HCEC 1CT (cell line): ENCODE data around the gene ACSF3.
"Not testable (repeated sequence)": the region's sequence is repeated elsewhere in the genome, so short reads cannot be mapped to it uniquely, and the experiment has no call there.

ENCODE experiments used
- DNase-seq: peaks from one replicate; pipeline ENCODE4 v3.0.0-alpha.2; 2017

ACSF3 gene

DNA sequence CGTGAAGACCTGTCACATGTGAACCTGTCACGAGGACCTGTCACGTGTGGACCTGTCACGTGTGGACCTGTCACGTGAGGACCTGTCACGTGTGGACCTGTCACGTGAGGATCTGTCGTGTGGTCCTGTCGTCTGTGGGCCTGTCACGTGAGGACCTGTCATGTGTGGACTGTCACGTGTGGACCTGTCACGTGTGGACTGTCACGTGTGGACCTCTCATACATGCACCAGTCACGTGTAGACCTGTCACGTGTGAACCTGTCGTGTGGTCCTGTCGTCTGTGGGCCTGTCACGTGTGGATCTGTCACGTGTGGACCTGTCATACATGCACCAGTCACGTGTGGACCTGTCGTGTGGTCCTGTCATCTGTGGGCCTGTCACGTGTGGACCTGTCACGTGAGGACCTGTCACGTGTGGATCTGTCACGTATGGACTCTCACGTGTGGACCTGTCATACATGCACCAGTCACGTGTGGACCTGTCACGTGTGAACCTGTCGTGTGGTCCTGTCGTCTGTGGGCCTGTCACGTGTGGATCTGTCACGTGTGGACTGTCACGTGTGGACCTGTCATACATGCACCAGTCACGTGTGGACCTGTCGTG is 19.5 kb upstream of the ACSF3 start:
- DNase-seq = not testable (repeated sequence)

DNA sequence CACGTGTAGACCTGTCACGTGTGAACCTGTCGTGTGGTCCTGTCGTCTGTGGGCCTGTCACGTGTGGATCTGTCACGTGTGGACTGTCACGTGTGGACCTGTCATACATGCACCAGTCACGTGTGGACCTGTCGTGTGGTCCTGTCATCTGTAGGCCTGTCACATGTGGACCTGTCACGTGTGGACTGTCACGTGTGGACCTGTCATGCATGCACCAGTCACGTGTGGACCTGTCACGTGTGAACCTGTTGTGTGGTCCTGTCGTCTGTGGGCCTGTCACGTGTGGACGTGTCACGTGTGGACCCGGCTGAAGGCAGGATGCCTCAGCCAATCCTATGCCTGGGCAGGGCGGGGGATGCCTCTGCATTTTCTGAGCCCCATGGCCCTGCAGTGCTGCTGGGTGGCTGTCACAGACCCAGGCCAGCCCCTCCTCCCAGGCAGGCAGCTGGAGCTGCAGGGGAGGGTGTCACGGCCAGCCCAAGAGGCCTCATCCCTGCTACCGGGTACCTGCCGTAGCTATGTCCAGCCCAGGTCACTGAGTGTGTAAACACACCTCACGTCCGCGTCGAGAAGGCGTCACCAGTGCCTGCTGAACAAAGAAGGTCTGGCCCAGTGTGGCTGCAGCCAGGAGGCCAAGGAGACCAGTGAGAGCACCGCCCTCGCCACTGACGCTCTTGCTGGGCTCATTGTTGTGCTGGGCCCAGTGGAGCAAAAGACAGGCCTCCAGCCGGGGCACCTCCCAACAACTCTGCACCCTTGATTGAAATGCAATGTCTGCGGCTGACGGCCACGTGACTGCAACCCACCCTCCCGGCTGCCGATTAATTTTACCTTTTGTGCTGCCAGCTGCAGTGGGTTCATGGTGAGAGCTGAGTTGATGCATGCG is 18.6 kb upstream of the ACSF3 start:
- DNase-seq = no peak

DNA sequence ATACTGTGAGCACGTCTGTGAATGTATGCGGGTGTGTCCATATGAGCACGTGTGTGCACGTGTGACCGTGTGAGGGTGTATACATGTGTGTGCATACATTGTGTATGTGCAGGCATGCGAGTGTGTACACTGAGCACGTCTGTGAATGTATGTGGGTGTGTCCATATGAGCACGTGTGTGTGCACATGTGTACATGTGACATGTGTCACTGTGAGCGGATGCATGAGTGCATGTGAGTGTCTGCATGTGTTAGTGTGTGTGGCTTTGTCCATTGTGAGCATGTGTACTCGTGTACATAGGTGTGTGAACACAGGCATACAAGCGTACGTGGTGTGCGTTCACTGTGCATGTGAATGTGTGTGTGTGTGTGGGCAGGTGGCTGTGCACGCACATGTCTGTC is 17.5 kb upstream of the ACSF3 start:
- no peak for DNase-seq

DNA sequence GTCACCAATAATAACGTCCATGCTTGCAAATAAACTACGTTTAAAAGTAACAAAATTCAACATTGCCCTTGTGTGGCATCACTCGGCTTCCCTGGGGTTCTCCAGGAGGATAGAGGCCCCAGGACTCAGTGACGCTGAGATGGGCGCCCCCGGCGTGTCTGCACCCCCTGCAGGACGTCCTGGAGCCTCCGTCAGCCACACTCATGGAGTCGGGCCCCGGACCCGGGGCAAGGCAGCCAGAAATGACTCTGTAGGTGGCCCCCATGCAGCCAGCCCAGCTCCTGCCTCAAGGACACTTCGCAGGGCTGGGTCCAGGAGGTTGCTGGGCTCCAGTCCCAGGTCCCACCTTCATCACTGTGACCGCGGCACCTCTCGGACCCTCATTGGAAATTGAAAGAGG is 16.6 kb upstream of the ACSF3 start:
- no peak for DNase-seq

DNA sequence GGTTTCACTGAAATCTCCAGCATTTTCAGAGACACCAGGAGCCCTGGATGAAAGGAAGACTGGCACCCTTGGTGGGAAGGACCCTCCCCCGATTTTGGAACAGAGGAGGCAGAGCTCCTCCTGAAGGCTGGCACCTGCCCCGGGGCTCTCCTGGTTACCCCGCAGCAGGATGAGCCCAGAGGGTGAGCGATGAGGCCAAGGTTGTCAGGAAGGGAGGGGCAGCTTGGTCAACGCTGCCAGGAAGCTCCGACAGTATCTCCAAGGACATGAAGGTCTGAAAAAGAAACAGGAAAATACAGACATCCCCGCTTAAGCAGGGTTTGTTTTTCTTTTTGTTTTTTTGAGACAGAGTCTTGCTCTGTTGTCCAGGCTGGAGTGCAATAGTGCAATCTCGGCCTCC is 15.5 kb upstream of the ACSF3 start:
- DNase-seq = no peak

DNA sequence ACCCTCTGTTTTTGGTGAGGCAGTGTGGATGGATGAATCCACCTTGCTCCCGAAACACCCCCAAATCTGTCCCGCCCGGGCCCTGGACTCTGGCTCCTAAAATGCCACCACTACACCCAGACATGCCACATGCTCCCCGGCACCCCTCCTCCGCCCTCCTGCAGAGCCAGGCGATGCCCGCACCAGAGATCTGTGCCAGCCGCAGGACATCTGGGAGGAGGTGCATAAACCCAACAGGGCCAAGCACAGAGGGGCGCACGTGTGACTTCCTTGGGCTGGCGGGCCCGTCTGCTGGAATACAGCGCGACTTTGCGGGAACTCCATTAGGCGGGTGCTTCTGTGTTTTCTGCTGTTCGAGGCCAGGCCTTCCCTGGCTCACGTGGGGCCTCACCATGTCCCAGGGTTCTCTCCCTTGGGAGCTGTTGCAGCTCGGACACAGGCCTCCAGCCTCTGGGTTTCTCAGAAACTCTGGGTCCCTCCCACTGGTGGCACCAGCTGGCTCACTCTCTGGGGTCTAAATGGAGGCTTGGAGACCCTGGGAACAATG is 14.1 kb upstream of the ACSF3 start:
- no peak for DNase-seq

DNA sequence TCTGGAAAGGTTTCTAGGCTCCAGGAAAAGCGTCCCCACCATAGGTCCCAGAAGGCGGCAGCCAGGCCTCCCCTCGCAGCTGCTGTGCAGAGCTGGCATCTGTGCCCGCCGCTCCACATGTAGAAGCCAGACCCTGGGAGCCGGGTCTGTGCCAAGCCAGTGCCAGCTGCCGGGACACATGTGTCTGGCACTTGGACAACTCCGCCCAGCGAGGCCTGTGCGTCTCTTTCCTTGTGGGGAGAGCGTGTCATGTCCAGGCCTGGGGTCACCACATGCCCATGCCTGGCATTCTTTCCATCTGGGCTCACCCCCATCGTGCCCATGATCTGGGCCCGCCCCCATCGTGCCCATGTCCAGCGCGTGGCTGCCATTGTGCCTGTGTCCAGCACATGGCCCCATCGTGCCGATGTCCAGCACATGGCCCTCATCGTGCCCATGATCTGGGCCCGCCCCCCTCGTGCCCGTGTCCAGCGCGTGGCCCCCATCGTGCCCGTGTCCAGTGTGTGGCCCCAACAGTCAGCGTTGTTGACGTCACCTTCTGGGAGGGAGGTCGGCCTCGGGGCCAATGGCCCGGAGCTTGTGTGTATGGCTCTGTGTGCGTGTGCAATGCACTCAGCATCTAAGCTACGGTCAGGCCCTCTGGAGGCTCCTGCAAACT is 13.3 kb upstream of the ACSF3 start:
- DNase-seq = no peak

DNA sequence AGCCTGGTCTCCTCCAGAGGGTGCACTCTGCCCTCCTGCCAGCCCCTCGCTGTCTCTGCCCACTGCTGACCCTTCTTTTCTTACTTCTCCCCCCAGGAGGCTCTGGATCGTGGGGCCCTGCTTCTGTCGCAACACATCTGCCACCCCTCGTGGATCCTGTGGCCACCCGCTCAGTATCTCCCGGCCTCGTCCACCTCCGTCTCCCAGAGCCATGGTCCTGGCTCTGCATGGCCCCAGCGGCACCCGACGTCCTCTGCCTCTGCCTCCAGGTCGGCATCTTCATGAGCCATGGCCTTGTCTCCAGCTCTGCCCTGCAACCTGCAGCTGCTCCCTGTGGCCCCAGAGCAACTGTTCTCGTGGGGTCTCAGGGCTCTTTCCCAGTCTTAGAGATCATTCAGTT is 12.1 kb upstream of the ACSF3 start:
- no peak for DNase-seq

DNA sequence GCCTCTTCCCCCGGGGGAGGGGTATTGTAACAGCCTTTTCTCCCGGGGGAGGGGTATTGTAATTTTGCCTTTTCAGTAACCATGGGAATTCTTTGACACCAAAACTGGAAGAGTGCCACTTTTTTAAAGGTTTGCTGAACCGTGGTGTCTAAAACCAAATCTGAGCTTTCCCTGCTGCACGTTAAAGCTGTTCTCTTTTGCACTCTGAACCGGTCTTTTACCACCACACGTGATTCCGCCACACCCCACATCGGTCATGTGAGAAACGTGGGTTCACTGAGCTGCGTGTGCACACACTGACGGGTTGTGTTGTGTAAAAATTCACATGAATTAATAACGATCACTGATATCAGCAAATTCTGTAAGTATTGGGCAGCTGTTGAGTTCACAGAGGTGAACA is 9.2 kb upstream of the ACSF3 start:
- DNase-seq = no peak

DNA sequence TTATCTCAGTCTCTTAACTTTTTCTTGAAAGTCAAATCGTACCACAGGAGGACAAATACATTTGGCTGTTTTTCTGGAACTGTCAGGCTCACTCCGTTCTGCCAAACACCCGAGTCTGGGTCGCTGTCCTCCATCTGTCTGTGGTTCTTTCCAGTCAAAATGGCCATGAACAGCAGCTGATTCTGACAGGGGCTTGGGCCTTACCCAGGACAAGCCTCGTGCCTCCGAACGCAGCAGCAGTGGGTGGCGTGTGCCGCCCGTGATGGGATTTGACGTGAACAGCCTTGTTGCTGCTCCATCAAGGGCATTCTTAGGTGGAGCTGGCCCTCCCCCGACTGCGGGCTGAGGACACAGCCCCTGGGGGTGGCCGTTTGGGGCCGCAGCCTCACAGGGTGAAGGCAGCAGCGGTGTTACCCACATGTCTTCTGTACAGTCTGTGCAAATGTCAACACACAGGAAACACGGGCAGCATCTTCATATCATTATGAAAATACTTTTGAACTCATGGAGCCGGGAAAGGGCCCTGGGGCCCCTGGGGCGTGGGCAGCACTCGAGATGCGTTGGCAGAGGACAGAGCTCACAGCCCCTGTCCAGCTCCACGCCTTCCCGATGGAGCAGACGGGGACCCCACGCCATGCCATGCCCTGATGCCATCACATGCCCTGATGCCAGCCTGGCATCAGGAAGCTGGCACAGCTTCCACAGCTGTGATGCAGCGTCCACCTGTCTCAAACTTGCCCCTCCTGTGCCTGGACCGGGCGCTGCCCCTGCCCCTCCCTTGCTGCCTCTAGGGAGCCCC is 8.6 kb upstream of the ACSF3 start:
- no peak for DNase-seq

DNA sequence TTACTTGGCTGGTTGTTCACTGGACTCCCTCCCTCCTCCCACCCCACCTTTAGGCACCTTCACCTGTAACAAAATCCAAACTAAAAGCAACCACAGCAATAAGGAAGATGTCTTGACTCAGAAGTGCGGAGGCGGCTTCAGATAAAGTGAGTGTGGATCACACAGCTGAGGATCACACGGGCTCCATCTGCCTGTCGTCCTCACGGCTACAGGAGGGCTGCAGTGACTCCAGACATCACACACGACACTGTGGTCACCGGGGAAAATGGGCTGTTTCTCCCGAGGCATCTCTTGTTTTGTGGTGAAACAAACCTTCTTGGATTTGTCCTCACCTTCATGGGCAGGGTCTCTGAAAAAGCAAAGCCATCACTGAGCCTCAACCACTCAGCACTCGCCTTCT is 7.9 kb upstream of the ACSF3 start:
- no peak for DNase-seq

DNA sequence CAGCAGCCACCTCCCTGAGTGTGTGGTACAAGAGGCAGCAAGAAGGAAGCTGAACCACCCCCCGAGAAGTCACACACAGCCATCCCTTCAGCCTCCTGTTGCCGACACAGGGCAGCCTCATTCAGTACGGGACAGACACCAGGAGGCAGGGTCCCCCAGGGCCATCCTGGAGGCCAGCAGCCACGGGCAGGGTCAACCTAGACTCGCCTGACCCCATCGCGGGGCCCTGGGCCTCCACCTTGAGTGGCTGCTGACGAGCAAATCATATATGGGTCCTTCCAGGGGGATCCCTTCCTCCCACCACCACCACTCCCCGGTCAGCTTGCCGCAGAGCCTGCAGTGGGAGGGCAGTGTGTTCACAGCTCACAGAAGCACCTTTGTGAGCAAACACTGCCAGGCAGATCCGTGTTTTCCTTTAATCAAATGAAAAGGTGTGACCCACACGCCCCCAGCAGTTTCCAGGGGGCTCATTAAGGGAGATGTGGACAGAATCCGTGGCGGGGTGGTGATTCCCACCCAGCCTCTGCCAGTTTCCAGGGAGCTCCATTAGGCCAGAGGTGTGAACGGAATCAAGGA is 5.6 kb upstream of the ACSF3 start:
- no peak for DNase-seq

DNA sequence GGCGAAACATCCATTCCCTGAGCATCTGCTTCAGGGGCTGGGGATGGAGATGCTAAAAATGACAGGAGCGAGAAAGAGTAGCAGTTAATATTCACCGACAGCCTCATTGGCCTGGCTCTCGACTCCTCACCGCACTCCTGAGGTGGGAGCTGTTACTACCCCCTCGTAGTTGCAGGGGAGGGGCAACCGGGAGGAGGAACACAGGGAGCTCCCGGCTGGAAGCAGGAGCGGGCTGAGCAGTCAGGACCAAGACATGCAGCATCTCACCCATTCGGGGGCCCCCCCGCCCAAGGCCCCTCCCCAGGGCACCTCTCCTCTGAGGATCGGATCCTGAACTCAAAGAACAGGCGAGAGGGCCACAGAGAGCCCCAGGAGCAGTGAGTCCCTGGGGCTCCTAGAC is 4.5 kb upstream of the ACSF3 start:
- no peak for DNase-seq

DNA sequence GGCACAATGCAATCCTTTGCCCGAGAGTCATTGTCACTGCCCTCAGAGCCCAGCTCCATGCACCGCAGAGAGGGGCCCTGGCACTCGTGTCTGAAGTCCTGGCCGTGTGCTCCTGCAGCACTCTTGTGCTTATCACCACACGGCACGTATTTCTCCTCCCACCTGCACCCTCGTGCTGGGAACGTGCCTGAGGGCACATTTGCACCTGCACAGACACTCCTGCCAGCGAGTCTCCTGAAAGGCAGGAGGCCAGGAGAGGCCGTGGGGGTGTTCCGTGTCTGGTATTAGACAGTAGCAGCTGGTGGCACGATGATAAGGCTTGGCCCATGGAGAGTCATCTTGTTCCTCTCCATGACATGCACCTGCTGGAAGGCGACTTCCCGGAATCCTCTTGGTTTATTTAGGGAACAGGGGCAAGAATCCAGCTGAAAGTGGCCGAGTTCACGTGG is 3.4 kb upstream of the ACSF3 start:
- DNase-seq = no peak

DNA sequence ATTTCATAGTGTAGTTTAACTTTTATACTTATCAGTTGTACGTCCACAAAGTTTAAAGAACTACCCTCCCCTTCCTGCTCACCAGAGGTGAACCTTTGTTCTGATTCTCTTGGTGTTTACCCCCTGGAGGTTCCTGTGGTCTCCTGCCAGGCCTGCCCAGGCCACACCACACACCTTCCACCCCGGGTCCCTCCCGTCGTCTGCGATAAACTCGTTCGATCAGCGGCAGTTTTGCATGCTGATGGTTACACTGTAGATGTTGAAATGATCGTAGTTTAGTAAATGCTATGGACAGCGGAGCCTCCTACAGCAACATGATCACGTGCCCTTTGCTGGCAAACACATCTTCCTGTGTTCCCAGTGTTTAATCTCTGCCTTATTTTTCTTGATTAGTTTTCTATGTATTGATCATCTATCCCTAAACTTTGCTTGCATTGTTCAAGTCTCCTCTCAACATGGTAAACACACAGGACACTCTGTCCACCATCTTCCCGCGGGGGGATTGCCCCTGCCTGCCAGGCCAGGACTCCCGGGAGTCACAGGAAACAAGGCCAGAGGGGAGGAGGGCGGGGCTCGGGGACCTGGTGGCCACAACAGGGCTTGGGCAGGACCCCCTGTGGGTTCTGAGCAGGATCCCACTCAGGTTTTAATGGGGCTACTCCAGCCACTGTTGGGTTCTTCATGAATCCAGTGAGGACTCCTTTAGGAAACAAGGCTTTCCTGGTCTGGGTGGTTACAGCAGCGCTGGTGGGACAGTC is 2.8 kb upstream of the ACSF3 start:
- DNase-seq = no peak

DNA sequence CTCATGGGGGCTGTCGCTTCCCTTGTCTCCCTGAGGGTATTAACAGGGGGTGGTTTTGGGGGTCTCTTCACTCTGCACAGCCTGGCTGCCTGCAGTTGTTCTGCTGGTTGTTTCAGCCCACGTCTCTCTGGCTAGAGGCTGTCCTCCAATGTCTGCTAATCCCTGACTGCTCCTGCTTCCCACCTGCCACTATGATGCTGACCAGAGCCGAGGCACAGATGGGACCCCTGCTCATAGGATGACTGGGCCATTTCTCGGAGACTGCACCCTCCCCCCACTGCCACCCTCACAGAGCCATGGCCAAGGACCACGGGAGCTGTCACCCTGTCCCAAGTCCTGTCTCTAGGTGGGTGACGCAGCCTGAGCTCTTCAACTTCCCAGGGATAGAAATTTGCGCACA is 1.6 kb upstream of the ACSF3 start:
- DNase-seq = no peak

DNA sequence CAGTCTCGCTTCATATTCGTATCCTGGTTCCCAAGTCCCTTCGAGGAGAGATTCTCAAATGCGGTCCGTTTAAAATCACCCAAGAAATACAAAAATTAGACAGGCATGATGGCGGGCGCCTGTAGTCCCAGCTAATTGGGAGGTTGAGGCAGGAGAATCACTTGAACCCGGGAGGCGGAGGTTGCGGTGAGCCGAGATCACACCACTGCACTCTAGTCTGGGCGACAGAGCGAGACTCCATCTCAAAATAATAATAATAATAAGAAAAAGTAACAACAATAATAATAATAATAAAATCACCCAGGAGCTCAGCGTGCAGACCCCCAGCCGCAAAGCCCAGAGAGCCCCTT is 425 bp upstream of the ACSF3 start:
- DNase-seq = not testable (repeated sequence)

DNA sequence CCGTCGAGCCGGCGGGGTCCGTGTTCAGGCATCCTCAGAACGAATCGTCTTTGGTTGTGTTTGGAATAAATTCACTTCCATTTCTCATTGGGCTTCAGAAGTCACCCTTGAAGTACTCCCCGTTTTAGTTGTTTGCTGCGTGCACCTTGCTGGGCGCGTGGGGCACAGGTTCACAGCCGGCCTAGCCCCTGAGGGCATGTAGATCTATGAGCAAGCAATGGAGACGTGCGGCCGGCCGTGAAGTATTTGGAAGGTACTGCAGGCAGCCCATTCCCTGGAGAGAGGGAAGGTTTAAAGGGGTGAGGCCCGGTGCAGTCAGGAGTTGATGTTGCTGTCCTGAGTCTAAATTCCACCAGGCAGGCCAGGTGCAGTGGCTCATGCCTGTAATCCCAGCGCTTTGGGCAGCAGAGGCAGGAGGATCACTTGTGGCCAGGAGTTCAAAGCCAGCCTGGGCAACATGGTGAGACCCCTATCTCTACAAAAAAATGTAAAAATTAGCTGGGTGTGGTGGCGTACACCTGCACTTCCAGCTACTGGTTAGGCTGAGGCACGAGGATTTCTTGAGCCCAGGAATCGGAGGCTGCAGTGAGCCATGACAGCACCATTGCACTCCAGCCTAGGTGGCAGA is 714 bp downstream of the ACSF3 start:
- no peak for DNase-seq

DNA sequence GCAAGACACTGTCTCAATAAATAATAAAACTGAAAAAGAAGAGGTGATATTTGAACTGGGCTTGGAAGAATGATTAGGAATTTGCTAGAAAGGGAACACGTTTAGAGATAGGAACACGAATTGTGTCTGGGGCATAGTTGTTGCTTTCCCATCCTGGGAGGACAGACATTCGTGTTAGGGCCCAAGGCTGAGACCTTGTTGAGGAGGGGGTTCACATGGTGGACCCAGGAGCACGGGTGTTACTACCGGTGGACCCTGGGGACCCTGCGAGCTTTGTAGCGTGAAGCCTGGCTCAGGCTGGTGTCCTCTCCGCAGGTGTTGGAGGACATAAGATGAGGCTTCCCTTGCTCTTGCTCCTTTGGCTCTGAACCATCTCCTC is 1.2 kb downstream of the ACSF3 start:
- no peak for DNase-seq

DNA sequence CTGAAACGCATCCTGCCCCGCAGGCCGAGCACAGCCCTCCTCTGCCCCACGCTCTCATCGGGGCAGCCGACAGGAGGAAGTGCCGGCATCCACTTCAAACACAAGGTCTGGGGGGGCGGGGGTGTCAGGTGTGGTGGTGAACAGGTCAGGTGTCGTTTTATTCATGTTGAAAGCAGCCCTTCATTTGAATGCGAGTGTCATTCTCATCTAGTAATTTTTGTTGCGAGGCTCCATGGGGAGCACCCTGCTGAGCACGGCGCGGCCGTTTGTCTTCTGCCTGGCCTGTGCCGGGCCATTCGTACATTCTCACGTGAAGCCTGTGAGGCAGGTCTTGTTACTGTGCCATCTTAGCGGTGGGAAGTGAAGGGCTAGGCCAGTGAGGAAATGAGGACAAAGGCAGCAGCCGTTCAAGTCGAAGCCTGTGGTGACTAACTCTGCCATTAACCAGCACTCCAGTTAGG is 1.9 kb downstream of the ACSF3 start:
- DNase-seq = no peak

DNA sequence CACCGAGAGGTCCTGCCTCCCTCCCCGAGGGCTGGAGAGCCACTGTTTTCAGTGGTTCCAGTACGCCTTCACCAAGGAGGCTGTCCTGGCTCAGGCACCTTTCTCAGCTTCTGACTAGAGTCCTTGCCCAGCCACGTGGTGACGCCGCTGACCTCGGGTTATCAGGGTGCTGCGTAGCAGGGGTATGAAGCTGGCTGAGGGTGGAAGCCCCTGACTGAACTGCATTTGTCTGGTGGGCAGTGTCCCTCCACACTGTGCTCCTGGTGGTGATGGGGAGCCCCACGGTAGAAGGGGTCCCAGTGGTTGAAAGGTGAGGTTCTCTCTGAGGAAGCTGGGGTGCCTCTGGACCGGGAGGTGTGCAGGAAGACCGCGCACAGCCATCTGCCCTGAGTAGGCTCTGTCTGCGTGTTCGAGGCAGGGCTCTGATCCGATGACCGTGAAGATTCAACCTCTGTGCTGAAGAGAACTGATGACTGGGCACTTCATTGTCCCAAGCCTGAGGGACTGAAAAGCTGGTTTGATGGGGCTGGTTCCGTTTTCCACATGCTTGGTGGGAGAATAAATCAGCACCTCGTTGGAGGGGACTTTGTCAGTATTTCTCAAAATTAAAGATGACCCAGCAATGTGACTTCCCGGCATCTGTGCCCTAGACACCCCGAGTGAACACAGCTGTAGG is 2.5 kb downstream of the ACSF3 start:
- DNase-seq = no peak
